ENCODE results near the gene RBBP5. TPM values are rescaled to one million over a fixed set of nuclear protein-coding genes. Genes with fewer than 3 reads are reported as not detected.

RBBP5 gene
- total RNA-seq, 1 donor from 2014 or later, result 14.7 TPM

- peaks cover 41% of the 10 kb centered on the region for H3K4me1 Mint-ChIP-seq (ENCODE audit: unreplicated experiment)
- no peak overlapping the region for H3K4me3 Mint-ChIP-seq (ENCODE audit: unreplicated experiment)
- H3K36me3 Mint-ChIP-seq (ENCODE audit: unreplicated experiment), result no peaks in the 10 kb centered on the region
- no peaks in the 10 kb centered on the region for H3K27me3 Mint-ChIP-seq (ENCODE audit: unreplicated experiment)
- TF ChIP-seq CTCF (IDR thresholded peaks at IDR 0.05), result peak; percentile 84
- H3K27ac Mint-ChIP-seq (ENCODE audit: unreplicated experiment), result no peak overlapping the region
- H3K9me3 Mint-ChIP-seq (ENCODE audit: unreplicated experiment), result no peaks in the 10 kb centered on the region
- DNase-seq (ENCODE audit: extremely low spot score, unreplicated experiment), result peak; percentile 87
Measured at GRCh38 chr1:205141236-205142101, 19.7 kb upstream of the RBBP5 start.

- DNase-seq (ENCODE audit: extremely low spot score, unreplicated experiment), result no peak
- TF ChIP-seq CTCF (IDR thresholded peaks at IDR 0.05), result no peak
- peaks cover 28% of the 10 kb centered on the region for H3K4me1 Mint-ChIP-seq (ENCODE audit: unreplicated experiment)
- no peak overlapping the region for H3K27ac Mint-ChIP-seq (ENCODE audit: unreplicated experiment)
- H3K36me3 Mint-ChIP-seq (ENCODE audit: unreplicated experiment), result no peaks in the 10 kb centered on the region
- no peaks in the 10 kb centered on the region for H3K9me3 Mint-ChIP-seq (ENCODE audit: unreplicated experiment)
- no peaks in the 10 kb centered on the region for H3K27me3 Mint-ChIP-seq (ENCODE audit: unreplicated experiment)
- no peak overlapping the region for H3K4me3 Mint-ChIP-seq (ENCODE audit: unreplicated experiment)
Measured at GRCh38 chr1:205140113-205140512, 18.3 kb upstream of the RBBP5 start.

- Mint-ChIP-seq H3K36me3 (ENCODE audit: unreplicated experiment) (no peaks in the 10 kb centered on the region), H3K9me3 (ENCODE audit: unreplicated experiment) (no peaks in the 10 kb centered on the region), H3K27ac (ENCODE audit: unreplicated experiment) (no peak overlapping the region), H3K27me3 (ENCODE audit: unreplicated experiment) (no peaks in the 10 kb centered on the region), H3K4me1 (ENCODE audit: unreplicated experiment) (peaks cover 12% of the 10 kb centered on the region), H3K4me3 (ENCODE audit: unreplicated experiment) (no peak overlapping the region)
- DNase-seq (ENCODE audit: extremely low spot score, unreplicated experiment), result no peak
- no peak for TF ChIP-seq CTCF (IDR thresholded peaks at IDR 0.05)
Measured at GRCh38 chr1:205137901-205138300, 16.1 kb upstream of the RBBP5 start.

GRCh38 chr1:205133287-205133686, 11.5 kb upstream of the RBBP5 start:
- Mint-ChIP-seq H3K27me3 (ENCODE audit: unreplicated experiment) (no peaks in the 10 kb centered on the region), H3K4me3 (ENCODE audit: unreplicated experiment) (no peak overlapping the region), H3K27ac (ENCODE audit: unreplicated experiment) (no peak overlapping the region), H3K36me3 (ENCODE audit: unreplicated experiment) (no peaks in the 10 kb centered on the region), H3K4me1 (ENCODE audit: unreplicated experiment) (no peaks in the 10 kb centered on the region), H3K9me3 (ENCODE audit: unreplicated experiment) (no peaks in the 10 kb centered on the region)
- DNase-seq (ENCODE audit: extremely low spot score, unreplicated experiment), result no peak
- no peak for TF ChIP-seq CTCF (IDR thresholded peaks at IDR 0.05)

- H3K27me3 Mint-ChIP-seq (ENCODE audit: unreplicated experiment), result no peaks in the 10 kb centered on the region
- H3K4me1 Mint-ChIP-seq (ENCODE audit: unreplicated experiment), result no peaks in the 10 kb centered on the region
- no peak overlapping the region for H3K27ac Mint-ChIP-seq (ENCODE audit: unreplicated experiment)
- no peaks in the 10 kb centered on the region for H3K36me3 Mint-ChIP-seq (ENCODE audit: unreplicated experiment)
- H3K4me3 Mint-ChIP-seq (ENCODE audit: unreplicated experiment), result no peak overlapping the region
- DNase-seq (ENCODE audit: extremely low spot score, unreplicated experiment), result no peak
- TF ChIP-seq CTCF (IDR thresholded peaks at IDR 0.05), result no peak
- H3K9me3 Mint-ChIP-seq (ENCODE audit: unreplicated experiment), result no peaks in the 10 kb centered on the region
Measured at GRCh38 chr1:205129447-205130029, 7.8 kb upstream of the RBBP5 start.
